HG03521 (cell line): ENCODE measurements around the gene KLC4.
A peak's percentile ranks its signal among the peaks of the same experiment; 100 is the strongest.

Experiments
- ATAC-seq: cut with Tn5 transposase; IDR thresholded peaks from one replicate; pipeline ENCODE4 v1.9.1; 2021; ENCODE audit warnings: mild to moderate bottlenecking, moderate library complexity; ENCODE audit not compliant: unreplicated experiment

The KLC4 gene

DNA sequence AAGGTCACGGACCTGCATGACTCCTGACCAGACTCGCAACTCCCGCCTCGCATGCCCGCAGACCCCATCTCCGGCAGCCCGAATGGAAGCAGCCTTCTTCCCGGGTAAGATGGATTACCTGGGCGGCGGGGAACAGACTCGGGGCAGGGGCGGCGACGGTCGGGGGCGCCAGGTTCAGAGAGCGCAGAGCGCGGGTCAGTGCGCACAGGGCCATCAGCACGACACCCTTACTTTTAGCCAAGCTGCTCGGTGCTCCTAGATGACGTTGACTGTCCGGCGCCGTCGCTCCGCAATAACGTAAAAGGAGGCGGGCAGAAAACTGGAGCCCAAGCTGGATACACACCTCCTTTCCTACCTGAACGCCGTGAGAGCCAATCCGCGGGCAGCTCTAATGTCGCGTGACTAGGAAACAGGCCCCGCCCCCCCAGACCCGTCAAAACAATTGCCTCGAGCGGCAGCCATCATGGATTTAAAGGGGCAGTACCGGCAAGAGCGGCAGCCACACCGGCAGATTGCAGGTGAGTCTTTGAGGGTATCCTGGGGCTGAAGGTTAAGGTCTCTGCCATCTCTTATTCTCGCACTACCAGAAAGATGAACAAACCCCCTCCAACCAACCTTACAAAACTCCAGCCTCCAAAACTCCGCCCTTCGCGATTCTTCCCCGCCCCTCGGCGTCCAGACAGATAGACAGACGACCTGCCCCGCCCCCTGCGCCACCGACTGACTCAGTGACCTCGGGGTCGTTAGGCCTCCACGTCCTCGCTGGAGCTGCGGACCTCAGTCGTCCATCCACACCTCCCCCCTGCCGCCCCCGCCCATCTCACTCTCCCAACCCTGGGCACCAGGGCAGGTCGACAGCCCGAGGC, at the start of gene KLC4, which contains the start of gene MRPL2:
Gene KLC4 (plus strand): TSS at position 464 of the 866 bp plus-strand sequence. CDS start 1,705 bp downstream, outside the sequence.
Gene MRPL2 (minus strand): TSS at position 267 of the 866 bp plus-strand sequence. CDS start 53 bp downstream, at position 214.
- ATAC-seq: peak; percentile 91

DNA sequence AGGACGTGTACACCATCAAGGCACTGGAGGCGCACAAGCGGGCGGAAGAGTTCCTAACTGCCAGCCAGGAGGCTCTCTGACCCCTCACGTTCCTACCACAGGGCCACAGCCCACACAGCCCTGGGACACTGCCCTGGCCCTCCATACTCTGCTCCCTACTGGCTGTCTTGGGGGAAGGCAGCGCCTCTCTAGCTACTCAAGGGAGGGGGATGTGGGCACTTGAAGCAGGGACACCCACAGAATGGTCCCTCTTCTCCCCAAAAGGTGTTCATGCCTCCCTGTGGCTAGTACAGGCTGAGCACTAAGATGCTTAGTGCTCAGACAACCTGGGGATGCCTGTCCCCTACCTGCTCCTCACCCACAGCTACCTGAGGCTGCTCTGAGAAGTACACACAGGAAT, 48.2 kb upstream of the KLC4 start:
- ATAC-seq: no peak

DNA sequence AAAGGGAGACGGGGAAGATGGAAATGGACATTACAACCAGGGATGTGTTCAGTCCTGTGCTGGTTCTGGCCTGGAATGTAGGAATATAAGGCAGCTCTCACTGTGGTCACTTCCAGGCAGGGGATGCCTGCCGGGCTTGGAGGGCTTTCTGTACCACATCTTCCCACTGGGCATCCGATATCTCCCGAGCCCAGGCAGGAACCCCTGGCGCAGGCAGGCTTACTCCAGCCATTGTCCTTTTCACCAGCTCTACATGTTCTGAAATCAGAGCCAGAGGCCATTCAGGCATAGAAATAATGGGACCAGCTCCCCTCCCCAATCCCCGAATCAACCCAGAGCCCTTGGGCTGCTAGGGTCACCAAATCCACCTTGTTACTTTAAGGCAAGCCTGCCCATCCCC, 47.1 kb upstream of the KLC4 start:
- no peak for ATAC-seq

DNA sequence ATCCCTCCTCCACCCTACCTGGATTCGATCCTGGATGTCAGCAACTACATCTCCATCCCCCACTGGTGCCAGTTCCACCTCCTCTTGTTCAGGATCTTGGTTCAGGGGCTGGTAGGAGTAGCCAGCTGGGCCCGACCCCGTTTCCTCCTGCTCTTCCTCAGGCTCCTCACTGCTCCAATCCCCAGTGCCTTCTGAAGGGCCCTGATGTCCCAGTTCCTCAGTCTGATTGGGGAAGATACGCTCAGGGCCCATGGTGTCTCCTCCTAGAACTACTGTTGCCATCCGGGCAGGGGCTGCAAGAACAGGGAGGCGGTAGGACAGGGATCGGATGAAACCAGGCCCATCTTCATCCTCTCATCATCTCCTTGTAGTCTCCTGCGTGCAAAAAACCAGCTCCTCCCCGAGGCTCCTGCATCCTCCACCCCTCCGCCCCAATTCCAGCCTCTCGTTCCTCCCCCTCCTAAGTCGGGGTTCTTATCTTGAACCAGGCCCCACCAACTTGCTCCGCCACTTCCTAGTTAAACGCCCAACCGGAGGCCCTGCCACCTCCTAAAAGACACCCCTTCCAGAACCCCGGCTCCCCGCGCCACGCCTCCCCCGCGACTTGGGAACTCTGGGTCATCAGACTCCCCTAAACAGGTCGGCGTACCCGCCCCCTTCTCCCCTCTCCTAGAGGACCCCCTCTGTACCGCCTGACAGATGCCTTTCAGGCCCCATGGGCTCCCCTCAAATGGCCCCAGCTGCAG, 46.2 kb upstream of the KLC4 start:
- peak; percentile 1 for ATAC-seq

DNA sequence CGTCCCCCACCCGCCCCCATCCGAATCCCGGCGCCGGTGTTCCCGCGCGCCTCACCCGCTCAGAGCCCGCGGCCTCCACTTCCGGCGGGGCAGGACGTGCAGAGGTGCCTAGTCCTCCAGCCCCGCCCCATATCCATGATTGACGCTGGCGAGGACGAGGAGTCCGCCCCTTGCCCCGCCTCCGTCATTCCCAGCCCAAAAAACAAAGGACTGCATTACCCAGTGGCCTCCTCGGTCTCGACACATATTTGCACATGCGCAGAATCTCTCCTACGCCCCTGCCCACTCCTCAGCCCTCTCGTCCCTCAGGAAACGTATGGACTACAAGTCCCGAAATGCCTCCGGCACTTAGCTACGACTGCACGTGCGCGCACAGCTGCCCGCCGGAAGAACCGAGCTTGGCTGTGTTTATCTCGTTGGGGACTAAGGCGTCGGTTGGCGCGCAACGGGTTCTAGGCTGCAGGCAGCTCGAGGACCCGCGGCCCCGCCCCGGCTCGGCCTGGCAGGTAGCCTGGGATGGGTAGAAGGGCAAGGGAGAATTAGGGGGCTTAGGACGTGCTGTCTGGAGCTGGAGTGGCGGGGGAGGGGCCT, 45.5 kb upstream of the KLC4 start, which contains the start of the genes KLHDC3 and MEA1:
Gene KLHDC3 (plus strand): TSS at position 407 of the 591 bp plus-strand sequence. CDS start 2,944 bp downstream, outside the sequence.
Gene MEA1 (minus strand): TSS at position 104 of the 591 bp plus-strand sequence. CDS start 133 bp downstream, outside the sequence.
- peak; percentile 92 for ATAC-seq

DNA sequence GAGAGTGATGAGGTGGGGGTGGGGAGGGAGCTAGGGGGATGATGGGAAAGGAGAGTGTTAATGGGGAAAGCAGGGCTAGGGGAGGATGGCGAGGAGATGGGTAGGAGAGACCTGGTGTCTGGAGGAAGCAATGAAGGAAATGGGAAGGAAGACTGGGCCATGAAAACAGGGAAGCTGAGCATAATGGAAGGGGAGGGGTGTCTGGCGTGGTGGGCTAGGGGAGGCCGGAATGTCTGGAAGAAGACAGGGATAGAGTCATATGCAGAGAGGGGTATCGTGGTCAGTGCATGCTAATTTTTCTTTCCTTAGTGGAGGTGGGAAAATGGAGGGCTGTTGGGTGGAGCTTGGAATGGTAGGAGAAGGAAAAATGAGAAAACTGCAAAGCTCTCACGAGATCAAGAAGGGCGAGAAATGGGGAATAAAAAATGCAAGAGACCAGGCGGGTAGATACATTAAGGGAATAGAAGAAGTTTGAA, 45.0 kb upstream of the KLC4 start:
- no peak for ATAC-seq

DNA sequence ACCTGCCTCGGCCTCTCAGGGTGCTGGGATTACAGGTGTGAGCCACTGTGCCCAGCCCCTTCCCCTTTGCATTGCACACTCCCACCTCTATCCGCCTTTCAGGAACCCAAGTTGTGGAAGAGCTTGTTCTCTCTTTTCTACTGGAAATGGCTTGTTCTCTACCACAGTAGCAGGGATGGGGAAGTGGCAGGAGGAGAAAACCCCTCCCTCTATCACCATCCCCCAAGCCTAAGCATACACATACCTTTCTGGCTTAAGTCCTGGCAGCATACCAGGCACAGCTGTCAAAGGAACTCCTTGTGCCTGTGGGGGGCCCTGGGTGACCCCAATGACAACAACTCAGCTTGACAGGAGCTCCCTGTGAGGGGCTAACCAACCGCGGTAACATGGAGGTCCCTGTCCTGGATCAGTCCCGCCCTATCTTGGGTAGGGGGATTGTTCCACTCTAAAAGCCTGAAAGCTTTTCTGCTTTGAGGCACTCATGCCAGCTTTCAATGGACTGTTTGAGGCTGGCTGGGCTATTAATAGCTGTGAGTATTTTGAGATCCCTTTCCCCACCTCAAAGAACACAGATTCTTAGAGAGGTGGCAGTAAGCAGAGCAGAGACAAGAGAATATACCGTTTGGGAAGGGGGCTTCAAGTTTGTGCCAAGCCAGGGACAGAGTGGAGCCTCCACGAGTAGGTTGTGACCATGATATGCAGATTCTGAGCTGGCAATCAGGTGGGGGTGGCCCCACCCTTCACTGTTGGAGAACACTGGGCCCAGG, 43.1 kb upstream of the KLC4 start:
- no peak for ATAC-seq

DNA sequence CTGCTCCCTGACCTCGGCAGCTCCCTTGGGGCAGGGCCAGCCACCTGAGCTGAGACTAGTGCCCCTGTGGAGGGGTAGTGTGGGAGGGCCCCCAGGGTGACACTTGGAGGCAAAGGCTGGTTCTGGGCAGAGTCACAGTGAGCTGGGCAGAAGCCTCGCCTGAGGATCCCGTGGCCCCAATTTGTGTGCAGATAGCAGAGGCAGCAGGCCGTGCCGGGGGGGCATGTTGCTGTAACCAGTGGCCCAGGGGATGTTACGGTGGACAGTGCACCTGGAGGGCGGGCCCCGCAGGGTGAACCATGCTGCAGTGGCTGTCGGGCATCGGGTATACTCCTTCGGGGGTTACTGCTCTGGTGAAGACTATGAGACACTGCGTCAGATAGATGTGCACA, 42.5 kb upstream of the KLC4 start:
- ATAC-seq: no peak

DNA sequence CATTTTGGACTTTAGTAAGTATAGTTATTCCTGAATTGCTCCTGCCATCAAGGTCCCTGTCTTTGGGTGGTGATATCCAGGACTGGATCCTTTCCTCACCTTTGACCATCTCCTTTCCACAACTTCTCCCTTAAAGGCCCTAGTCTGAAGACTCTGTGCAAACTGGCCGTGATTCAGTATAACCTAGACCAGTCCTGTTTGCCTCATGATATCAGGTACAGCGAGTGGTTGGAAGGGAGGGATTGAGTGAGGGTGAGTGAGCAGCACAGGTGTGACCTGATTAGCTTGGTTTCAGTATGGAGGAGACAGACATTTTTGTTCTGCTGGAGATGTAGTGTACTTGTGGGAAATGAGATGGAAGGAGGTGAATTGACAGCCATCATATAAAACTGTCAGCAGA, 40.3 kb upstream of the KLC4 start:
- no peak for ATAC-seq

DNA sequence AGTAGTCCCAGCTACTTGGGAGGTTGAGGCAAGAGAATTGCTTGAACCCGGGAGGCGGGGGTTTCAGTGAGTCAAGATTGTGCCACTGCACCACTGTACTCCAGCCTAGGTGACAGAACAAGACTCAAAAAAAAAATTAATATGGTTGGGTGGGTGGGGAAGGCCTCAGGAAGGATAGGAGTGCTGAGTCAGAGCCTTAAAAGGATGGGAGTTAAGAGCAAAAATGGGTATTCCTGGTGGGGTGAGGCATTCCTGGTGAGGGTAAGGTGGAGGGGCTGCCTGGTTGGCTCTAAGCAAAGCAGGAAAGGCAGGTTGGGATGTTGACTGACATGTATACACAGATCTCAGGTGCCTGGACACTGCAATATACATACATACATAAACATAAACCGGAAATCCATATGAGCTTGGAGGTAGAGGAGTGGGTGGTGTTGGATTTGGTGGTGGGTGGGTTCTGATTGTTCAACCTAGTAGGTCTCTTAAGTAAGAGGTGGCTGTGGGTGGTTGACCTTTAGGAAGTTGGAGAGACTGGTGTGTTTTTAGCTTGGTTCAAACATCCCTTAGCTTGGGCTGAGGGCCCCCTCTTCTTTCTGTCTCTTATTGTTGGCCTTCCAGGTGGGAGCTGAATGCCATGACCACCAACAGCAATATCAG, 39.3 kb upstream of the KLC4 start:
- ATAC-seq: no peak

DNA sequence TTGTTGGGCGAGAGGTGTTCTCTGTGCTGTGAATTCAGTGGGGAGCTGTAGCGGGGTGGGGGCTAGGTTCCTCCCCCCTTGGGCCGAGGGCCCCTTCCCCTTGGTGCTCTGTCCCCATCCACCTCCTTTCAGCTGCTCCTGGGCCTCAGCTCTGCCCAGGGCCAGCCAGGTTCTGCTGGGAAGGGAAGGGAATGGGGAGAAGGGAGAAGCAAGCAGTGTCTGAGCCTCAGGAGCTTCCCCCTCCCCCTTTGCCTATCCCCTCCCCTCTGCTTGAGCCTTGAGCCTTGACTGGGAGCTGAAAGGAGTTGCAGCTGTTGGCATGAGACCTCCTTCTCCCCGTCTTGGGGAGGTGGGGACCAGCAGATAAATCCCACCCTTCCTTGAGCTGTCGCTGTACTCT, 38.6 kb upstream of the KLC4 start:
- ATAC-seq: no peak

DNA sequence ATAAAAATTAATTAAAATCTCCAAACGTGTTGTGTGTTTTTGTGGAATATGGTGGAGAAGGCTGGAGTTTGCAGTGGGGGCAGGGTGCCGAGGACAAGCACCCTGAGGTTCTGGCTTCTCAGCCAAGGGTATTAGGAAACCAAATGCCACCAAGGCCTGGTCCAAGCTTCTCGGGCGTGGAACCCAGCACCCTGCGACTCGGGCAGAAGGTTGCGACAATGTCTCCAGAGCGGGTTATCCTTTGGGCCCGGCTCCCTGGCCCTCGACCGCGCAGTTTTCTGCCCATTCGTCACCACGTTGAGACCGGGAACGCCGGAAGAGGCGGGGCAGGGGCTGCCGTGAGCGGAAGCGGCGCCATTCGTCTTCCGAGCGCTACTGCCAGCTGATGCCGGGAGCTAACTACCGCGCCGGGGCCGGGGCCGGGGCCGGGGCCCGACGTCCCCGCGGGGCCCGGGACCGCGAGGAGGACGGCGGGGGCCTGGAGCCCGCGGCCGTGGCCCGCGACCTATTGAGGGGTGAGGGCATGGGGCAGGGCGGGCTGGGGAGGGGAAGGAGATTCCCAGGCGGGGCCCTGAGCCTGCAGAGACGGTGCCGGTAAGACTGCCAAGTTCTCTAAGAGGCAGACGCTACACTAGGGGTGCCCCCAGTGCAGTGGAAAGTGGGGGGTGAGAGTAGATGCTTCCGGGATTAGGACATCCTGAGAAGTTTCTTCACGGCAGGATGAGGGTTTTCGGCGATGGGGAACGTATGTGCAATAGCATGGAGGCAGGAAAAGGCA, 38.0 kb upstream of the KLC4 start, which contains the start of gene RRP36:
Gene RRP36 (plus strand): TSS at position 354 of the 778 bp plus-strand sequence. CDS start 32 bp downstream, at position 386.
- ATAC-seq: peak; percentile 73

DNA sequence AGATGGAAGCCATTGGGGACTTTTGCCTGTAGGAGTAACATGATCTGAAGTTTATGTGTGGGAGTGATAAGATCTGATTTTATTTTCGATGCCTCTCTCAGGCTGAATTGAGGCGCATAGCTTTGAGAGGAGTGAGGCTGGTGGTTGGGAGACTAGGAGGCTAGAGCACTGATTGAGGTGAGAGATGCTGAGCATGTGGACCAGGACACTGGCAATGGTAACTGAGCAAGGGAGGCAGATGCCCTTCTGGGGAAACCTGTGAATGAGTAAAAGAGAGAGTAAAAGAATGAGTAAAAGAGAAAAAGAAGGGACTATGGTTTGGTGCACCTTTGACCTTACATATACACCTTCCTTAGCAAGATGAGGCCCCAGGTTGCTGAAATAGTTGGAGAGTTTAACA, 35.0 kb upstream of the KLC4 start:
- ATAC-seq: no peak

DNA sequence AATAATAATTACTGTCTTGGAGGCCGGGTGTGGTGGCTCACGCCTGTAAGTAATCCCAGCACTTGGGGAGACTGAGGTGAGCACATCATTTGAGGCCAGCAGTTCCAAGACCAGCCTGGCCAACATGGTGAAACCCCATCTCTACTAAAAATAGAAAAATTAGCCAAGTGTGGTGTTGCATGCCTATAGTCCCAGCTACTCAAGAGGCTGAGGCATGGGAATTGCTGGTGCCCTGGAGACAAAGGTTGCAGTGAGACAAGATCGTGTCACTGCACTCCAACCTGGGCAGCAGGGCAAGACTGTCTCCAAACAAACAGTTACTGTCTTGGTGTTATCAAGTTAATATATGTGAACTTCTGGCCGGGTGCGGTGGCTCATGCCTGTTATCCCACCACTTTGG, 33.1 kb upstream of the KLC4 start:
- ATAC-seq: no peak

DNA sequence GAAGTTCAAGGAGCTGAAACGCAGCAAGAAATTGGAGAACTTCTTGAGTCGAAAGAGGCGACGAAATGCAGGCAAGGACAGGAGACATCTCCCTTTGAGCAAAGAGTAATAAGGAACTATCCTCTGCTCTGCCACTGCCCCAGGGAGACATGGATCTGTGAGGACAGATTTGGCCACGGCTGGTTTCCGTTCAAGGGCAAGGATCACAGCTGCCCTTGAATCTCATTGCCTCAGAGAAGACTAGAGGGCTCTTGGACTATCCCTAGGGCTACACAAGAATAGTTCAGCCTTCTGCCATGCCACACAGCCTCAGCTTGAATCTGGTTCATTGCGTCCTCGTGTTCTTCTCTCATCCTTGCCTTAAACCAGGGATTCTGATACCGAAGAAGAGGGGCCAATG, 30.3 kb upstream of the KLC4 start:
- no peak for ATAC-seq

DNA sequence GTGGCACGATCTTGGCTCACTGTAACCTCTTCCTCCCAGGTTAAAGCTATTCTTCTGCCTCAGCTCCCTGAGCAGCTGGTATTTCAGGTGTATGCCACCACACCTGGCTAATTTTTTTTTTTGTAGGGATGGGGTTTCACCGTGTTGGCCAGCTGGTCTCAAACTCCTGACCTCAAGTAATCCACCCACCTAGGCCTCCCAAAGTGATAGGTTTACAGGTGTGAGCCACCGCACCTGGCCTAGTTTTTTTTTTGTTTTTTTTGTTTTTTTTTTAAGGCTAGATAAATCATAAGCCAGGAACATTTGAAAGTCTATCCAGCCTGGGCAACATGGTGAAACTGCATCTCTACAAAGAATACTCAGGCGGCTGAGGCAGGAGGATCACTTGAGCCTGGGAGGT, 27.1 kb upstream of the KLC4 start:
- no peak for ATAC-seq

DNA sequence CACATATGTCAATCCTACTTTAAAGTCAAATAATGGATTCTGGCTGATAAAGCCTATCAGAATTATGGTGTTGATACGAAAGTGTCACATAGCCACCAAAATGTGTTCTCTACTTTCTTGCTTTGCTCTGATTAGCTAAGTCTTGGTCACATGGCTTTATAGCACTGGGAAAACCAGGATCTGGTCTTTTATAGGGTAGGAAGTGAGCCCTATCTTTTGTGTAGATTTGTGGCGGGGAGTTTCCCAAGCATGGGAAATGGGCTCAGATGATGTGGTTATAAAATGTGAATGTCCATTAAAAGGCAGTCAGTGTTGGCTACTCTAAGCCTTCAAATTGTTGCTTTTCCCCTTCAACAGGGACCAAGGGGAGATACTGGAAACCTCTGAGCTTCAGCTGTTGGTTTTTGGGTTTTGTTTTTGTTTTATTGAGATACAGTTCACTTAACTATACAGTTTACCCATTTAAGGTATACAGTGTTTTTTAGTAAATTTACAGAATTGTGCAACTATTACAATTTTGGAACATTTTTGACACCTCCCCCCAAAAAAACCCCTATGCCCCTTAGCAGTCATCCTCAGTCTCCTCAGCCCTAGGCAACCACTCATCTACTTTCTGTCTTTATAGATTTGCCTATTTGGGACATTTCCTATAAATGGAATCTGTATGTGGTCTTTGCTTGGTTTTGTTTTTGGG, 25.8 kb upstream of the KLC4 start:
- ATAC-seq: no peak

DNA sequence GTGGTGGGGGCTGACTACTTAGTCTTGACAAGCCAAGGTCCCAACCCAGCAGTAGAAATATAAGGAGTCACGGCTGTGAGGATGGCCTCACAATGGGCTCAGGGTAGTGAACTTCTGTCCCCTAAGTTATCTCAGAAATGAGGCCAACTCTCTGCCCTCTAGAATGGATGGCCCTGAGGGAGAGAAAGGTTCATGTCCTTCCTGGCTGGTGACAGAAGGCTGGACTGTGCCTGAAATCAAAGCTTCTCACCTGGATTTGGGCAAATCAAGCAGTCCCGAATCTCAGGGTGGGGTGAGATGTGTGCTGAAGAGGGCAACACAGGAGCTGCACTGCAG, 25.3 kb upstream of the KLC4 start:
- ATAC-seq: no peak
